ENCODE results near the gene SLC22A4. TPM values are rescaled to one million over a fixed set of nuclear protein-coding genes. Genes with fewer than 3 reads are reported as not detected.

The SLC22A4 gene
- polyA plus RNA-seq, 4 donors = 1.5 to 10.9 (median 5.0) TPM

Other genes starting within 250 kb of the SLC22A4 start
- not detected for gene IL3, start 233.7 kb upstream of the SLC22A4 start, polyA plus RNA-seq
- under 1 TPM in 1 of 4 donors, not detected in 3; 0.25 TPM for gene CSF2, start 220.6 kb upstream of the SLC22A4 start, polyA plus RNA-seq
- gene P4HA2, start 66.5 kb upstream of the SLC22A4 start, polyA plus RNA-seq = 10 to 100 TPM; 15.7 to 34.3 (median 22.0) TPM
- 10 to 100 TPM in 2 of 4 donors, 1 to 10 TPM in 2; 2.5 to 15.0 (median 10.1) TPM for gene PDLIM4, start 36.7 kb upstream of the SLC22A4 start, polyA plus RNA-seq
- 10 to 100 TPM in 3 of 4 donors, 1 to 10 TPM in 1; 9.4 to 37.8 (median 21.9) TPM for gene SLC22A5, start 75.3 kb downstream of the SLC22A4 start, polyA plus RNA-seq
- gene IRF1, start 196.4 kb downstream of the SLC22A4 start, polyA plus RNA-seq = 10 to 100 TPM; 51.7 to 80.5 (median 59.0) TPM
- gene IL5, start 249.1 kb downstream of the SLC22A4 start, polyA plus RNA-seq = under 1 TPM in 1 of 4 donors, not detected in 3; 0.43 TPM